Sigmoid colon (tissue), 3 donors: Measurements from ENCODE around the gene SLC47A2.

ENCODE experiments used
- POLR2A ChIP-seq, 2 donors: fragments of 450-650 bp; IDR thresholded peaks; one replicate each; pipeline ENCODE4 v1.6.1; 2016; ENCODE audit warnings: antibody characterized with exemption in 2 of 2, mild to moderate bottlenecking in 2 of 2, moderate library complexity in 2 of 2
- TF ChIP-seq, protein P1 (sequence below), 4 experiments: fragments of 450-650 bp in 3 of 4; fragments of 200-600 bp in 1 of 4; IDR thresholded peaks; one replicate each; pipeline ENCODE4 v1.5.1; 2016 to 2019; ENCODE audit warnings: antibody characterized with exemption in 4 of 4, mild to moderate bottlenecking in 3 of 4, moderate library complexity in 2 of 4

- TF ChIP-seq, protein P1, sequence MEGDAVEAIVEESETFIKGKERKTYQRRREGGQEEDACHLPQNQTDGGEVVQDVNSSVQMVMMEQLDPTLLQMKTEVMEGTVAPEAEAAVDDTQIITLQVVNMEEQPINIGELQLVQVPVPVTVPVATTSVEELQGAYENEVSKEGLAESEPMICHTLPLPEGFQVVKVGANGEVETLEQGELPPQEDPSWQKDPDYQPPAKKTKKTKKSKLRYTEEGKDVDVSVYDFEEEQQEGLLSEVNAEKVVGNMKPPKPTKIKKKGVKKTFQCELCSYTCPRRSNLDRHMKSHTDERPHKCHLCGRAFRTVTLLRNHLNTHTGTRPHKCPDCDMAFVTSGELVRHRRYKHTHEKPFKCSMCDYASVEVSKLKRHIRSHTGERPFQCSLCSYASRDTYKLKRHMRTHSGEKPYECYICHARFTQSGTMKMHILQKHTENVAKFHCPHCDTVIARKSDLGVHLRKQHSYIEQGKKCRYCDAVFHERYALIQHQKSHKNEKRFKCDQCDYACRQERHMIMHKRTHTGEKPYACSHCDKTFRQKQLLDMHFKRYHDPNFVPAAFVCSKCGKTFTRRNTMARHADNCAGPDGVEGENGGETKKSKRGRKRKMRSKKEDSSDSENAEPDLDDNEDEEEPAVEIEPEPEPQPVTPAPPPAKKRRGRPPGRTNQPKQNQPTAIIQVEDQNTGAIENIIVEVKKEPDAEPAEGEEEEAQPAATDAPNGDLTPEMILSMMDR (IDR thresholded peaks at IDR 0.05) = no peak
- TF ChIP-seq POLR2A (IDR thresholded peaks at IDR 0.05) = no peak
Observed at GRCh38 chr17:19717031-19717360, 612 bp upstream of the SLC47A2 start.
